Measurements from ENCODE around the gene FEV. TPM values are rescaled to one million over a fixed set of nuclear protein-coding genes. Genes with fewer than 3 reads are reported as not detected.

FEV gene
- total and polyA plus RNA-seq, 2 experiments from 2014 or later = 0.58 to 0.70 TPM

DNA sequence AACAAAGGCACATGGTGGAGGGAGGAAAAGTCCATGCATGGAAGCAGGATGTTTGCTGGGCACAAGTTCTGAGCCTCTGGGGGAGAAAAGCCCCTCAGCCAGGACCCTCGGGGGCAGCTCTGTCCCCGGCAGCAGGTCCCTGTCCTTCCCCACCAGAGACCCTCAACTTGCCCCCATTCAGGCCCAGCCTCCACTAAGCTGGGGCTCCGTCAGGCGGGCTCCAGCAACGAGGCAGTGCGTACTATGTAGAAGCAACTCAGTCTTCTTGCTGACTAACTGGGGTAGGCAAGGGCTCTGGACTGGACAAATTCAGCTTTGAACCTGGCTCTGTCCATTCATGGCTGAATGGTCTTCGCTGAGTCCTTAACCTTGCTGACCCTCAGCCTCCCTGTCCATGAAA, 33.3 kb upstream of the FEV start:
- no peaks in the 10 kb centered on the region for H3K9me2 ChIP-seq (replicated peaks; ENCODE audit: insufficient read depth)
- peaks cover 3% of the 10 kb centered on the region for H3K27me3 ChIP-seq
- H3K9me3 ChIP-seq (ENCODE audit: low read depth) = no peaks in the 10 kb centered on the region
- 90% methylated on average over 7 of the region's 7 CpGs for WGBS (ENCODE audit: low lambda C conversion rate, missing lambda C conversion rate)
- DNase-seq (ENCODE audit: low spot score) = no peak
- no peaks in the 10 kb centered on the region for H4K20me1 ChIP-seq (ENCODE audit: insufficient read depth, poor library complexity, severe bottlenecking)
- no peaks in the 10 kb centered on the region for H3K36me3 ChIP-seq (replicated peaks; ENCODE audit: insufficient read depth, low read depth)
- no peak overlapping the region for H3K27ac ChIP-seq
- no peaks in the 10 kb centered on the region for H3K79me2 ChIP-seq
- no peak overlapping the region for H3K4me2 ChIP-seq
- H2AFZ ChIP-seq = no peak overlapping the region
- no peaks in the 10 kb centered on the region for H3K4me1 ChIP-seq (ENCODE audit: insufficient read depth)
- TF ChIP-seq, protein P1, sequence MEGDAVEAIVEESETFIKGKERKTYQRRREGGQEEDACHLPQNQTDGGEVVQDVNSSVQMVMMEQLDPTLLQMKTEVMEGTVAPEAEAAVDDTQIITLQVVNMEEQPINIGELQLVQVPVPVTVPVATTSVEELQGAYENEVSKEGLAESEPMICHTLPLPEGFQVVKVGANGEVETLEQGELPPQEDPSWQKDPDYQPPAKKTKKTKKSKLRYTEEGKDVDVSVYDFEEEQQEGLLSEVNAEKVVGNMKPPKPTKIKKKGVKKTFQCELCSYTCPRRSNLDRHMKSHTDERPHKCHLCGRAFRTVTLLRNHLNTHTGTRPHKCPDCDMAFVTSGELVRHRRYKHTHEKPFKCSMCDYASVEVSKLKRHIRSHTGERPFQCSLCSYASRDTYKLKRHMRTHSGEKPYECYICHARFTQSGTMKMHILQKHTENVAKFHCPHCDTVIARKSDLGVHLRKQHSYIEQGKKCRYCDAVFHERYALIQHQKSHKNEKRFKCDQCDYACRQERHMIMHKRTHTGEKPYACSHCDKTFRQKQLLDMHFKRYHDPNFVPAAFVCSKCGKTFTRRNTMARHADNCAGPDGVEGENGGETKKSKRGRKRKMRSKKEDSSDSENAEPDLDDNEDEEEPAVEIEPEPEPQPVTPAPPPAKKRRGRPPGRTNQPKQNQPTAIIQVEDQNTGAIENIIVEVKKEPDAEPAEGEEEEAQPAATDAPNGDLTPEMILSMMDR (IDR thresholded peaks at IDR 0.05; ENCODE audit: poor library complexity) = no peak
- TF ChIP-seq EZH2phosphoT487 (IDR thresholded peaks at IDR 0.05; ENCODE audit: low read depth, severe bottlenecking, unreplicated experiment) (no peak), EZH2 (IDR thresholded peaks at IDR 0.05; ENCODE audit: borderline replicate concordance) (no peak)
- H3K4me3 ChIP-seq = no peak overlapping the region

DNA sequence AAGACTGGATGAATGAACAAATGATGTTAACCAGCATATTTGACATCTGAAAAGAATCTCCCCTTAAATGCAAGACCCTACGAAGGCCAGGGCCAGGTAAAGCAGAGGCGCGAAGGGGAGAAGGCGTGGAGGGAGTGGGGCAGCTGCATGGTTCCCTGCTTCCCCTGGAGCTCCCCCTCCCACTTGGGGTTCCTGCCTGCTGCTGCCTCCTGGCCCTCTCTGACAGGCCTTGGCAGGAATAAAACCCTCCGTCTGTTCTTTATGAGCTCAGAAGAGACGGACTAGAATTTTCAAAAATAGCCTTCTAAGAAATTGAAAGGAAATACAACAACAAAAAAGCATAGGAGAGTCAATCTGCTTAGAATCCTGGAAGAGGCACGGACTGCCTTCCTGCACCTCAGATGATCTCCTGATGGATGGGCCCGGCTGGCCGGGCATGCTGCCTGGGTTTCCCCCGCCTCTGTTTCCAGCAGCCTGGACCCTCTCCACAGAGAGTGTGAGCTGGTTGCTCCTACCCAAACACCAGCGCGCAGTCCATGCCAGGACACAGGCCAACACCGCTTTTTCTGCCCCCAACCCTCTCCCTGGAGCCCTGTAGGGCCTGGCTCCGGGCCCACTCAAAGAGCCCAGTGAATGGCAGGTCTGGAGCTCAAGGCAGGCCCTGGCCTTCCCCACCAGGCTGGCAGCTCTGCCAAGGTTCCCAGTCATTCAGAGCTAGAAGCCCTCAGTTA, 32.4 kb upstream of the FEV start:
- no peak for TF ChIP-seq EZH2 (IDR thresholded peaks at IDR 0.05; ENCODE audit: borderline replicate concordance)
- TF ChIP-seq, protein P1 (IDR thresholded peaks at IDR 0.05; ENCODE audit: poor library complexity) = no peak
- TF ChIP-seq EZH2phosphoT487 (IDR thresholded peaks at IDR 0.05; ENCODE audit: low read depth, severe bottlenecking, unreplicated experiment) = no peak
- H3K4me2 ChIP-seq = no peak overlapping the region
- H3K36me3 ChIP-seq (replicated peaks; ENCODE audit: insufficient read depth, low read depth) = no peaks in the 10 kb centered on the region
- no peaks in the 10 kb centered on the region for H3K9me3 ChIP-seq (ENCODE audit: low read depth)
- H4K20me1 ChIP-seq (ENCODE audit: insufficient read depth, poor library complexity, severe bottlenecking) = no peaks in the 10 kb centered on the region
- 91% methylated on average over 14 of the region's 14 CpGs for WGBS (ENCODE audit: low lambda C conversion rate, missing lambda C conversion rate)
- H3K79me2 ChIP-seq = no peaks in the 10 kb centered on the region
- no peak overlapping the region for H2AFZ ChIP-seq
- no peak overlapping the region for H3K27ac ChIP-seq
- peaks cover 3% of the 10 kb centered on the region for H3K27me3 ChIP-seq
- no peak overlapping the region for H3K4me3 ChIP-seq
- DNase-seq (ENCODE audit: low spot score) = no peak
- no peaks in the 10 kb centered on the region for H3K9me2 ChIP-seq (replicated peaks; ENCODE audit: insufficient read depth)
- H3K4me1 ChIP-seq (ENCODE audit: insufficient read depth) = no peaks in the 10 kb centered on the region

DNA sequence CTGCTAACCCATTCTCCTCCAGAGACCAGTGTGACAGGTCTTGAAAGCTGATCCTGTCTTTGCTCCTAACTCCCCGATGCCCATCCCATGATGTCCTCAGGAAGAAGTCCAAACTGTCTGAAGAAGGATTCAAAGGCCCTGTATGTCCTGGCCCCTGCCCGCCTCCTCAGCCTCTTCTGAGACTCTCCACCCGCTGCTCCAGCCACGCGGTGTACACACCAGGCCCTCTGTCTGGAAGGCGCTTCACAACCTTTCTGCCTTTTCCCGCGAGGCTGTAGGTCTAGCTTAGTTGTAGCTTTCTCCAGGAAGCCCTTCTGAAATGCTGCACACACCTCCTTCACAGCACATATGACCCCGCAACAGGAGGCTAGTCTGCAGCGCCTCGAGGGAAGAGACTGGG, 31.7 kb upstream of the FEV start:
- 92% methylated on average over 11 of the region's 11 CpGs for WGBS (ENCODE audit: low lambda C conversion rate, missing lambda C conversion rate)
- TF ChIP-seq EZH2 (IDR thresholded peaks at IDR 0.05; ENCODE audit: borderline replicate concordance) = no peak
- TF ChIP-seq EZH2phosphoT487 (IDR thresholded peaks at IDR 0.05; ENCODE audit: low read depth, severe bottlenecking, unreplicated experiment) = no peak
- TF ChIP-seq, protein P1 (IDR thresholded peaks at IDR 0.05; ENCODE audit: poor library complexity) = no peak

More for the DNA sequence above, 31.7 kb upstream of the FEV start:
- no peaks in the 10 kb centered on the region for H3K4me1 ChIP-seq (ENCODE audit: insufficient read depth)
- no peaks in the 10 kb centered on the region for H3K36me3 ChIP-seq (replicated peaks; ENCODE audit: insufficient read depth, low read depth)
- no peak overlapping the region for H2AFZ ChIP-seq
- no peaks in the 10 kb centered on the region for H4K20me1 ChIP-seq (ENCODE audit: insufficient read depth, poor library complexity, severe bottlenecking)
- H3K9me2 ChIP-seq (replicated peaks; ENCODE audit: insufficient read depth) = no peaks in the 10 kb centered on the region
- no peaks in the 10 kb centered on the region for H3K9me3 ChIP-seq (ENCODE audit: low read depth)
- no peak overlapping the region for H3K4me2 ChIP-seq
- no peaks in the 10 kb centered on the region for H3K79me2 ChIP-seq
- no peak overlapping the region for H3K4me3 ChIP-seq
- H3K27me3 ChIP-seq = peaks cover 3% of the 10 kb centered on the region
- no peak overlapping the region for H3K27ac ChIP-seq
- no peak for DNase-seq (ENCODE audit: low spot score)

Measured in hepatocyte (in vitro differentiated cells).